BJ (cell line): ENCODE measurements around the gene PPP1R3F. TPM values are rescaled to one million over a fixed set of nuclear protein-coding genes. Genes with fewer than 3 reads are reported as not detected.

Experiments
- CTCF ChIA-PET: fragments of 350-600 bp; formaldehyde crosslinking; extraction: SDS; loops from one replicate; lab custom pipeline; 2021; ENCODE audit warnings: antibody characterized with exemption, inconsistent platforms; lab: Yijun Ruan, JAX
- POLR2A ChIA-PET: fragments of 300-600 bp; sonication (Branson Sonifier 250); formaldehyde crosslinking; extraction: SDS; loops from one replicate; lab custom pipeline; 2021; ENCODE audit warnings: antibody characterized with exemption; lab: Charles Lee
- DNase-seq: peaks from one replicate; pipeline ENCODE4 v3.0.0-alpha.2; 2011; ENCODE audit warnings: low read depth
- H3K27me3 ChIP-seq: 2 replicates; pipeline ENCODE4 v1.6.0; 2011; ENCODE audit warnings: low read length; ENCODE audit not compliant: control insufficient read depth, insufficient read depth
- H3K36me3 ChIP-seq: 2 replicates; pipeline ENCODE4 v1.5.1; 2011; ENCODE audit warnings: low read length; ENCODE audit not compliant: control insufficient read depth, insufficient read depth
- H3K4me3 ChIP-seq: 2 replicates; pipeline ENCODE4 v1.5.1; 2011; ENCODE audit warnings: low read depth, mild to moderate bottlenecking, control low read depth, low read length
- polyA plus RNA-seq: library from polyadenylated mRNA; depleted of rRNA; stranded (reverse); fragments of >200 nt; gene quantifications from 2 replicates; pipeline ENCODE4 v1.2.3, GENCODE V29; 2011
- TF ChIP-seq, protein P1 (sequence below): IDR thresholded peaks from 2 replicates; pipeline ENCODE4 v1.5.1; 2011; ENCODE audit warnings: low read depth, mild to moderate bottlenecking, control low read depth, inconsistent platforms, low read length, moderate library complexity; ENCODE audit not compliant: insufficient read depth

The PPP1R3F gene
- polyA plus RNA-seq, 1 experiment, result 3.5 TPM

- Histone ChIP-seq H3K36me3 (peaks cover 3% of the 10 kb centered on the region; the same call in 1 of the 2 replicates), H3K27me3 (no peaks in the 10 kb centered on the region), H3K4me3 (no peak overlapping the region)
- POLR2A ChIA-PET, result no interaction called here
- DNase-seq, result no peak
- TF ChIP-seq, protein P1, sequence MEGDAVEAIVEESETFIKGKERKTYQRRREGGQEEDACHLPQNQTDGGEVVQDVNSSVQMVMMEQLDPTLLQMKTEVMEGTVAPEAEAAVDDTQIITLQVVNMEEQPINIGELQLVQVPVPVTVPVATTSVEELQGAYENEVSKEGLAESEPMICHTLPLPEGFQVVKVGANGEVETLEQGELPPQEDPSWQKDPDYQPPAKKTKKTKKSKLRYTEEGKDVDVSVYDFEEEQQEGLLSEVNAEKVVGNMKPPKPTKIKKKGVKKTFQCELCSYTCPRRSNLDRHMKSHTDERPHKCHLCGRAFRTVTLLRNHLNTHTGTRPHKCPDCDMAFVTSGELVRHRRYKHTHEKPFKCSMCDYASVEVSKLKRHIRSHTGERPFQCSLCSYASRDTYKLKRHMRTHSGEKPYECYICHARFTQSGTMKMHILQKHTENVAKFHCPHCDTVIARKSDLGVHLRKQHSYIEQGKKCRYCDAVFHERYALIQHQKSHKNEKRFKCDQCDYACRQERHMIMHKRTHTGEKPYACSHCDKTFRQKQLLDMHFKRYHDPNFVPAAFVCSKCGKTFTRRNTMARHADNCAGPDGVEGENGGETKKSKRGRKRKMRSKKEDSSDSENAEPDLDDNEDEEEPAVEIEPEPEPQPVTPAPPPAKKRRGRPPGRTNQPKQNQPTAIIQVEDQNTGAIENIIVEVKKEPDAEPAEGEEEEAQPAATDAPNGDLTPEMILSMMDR, result no peak
- CTCF ChIA-PET, result no interaction called here
Measured at GRCh38 chrX:49243166-49243565, 26.4 kb upstream of the PPP1R3F start.

- TF ChIP-seq, protein P1, result no peak
- Histone ChIP-seq H3K36me3 (peaks cover 3% of the 10 kb centered on the region; the same call in 1 of the 2 replicates), H3K27me3 (no peaks in the 10 kb centered on the region), H3K4me3 (no peak overlapping the region)
- CTCF ChIA-PET, result no interaction called here
- DNase-seq, result no peak
- POLR2A ChIA-PET, result no interaction called here
Measured at GRCh38 chrX:49244207-49244606, 25.4 kb upstream of the PPP1R3F start.

DNA sequence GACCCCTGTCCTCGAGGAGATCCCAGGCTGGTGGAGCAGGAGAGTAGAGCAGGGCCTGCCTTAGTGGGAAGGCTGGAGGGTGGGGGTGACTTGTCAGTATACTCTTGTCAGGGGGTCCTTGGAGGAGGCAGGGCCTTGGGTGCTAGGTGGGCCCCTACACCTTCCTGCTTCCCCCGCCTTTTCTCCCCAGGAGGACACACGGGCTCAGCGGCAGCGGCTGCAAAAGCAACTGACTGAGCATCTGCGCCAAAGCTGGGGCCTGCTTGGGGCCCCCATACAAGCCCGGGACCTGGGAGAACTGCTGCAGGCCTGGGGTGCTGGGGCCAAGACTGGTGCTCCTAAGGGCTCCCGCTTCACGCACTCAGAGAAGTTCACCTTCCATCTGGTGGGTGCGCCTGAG, 23.1 kb upstream of the PPP1R3F start:
- no peak for DNase-seq

DNA sequence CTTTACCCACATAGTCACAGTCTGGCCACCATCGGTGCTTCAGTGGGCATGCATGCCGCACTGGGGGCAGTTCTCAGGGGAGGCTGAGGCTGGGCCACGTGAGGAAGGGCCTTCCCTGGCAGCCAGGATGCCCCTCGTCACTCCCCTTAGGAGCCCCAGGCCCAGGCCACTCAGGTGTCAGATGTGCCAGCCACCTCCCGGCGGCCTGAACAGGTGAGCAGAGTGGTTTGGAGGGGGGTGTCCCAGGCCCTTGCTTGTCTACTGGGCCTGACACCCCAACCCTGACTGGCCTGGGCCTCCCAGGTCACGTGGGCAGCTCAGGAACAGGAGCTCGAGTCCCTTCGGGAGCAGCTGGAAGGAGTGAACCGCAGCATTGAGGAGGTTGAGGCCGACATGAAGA, 22.2 kb upstream of the PPP1R3F start:
- Histone ChIP-seq H3K27me3 (no peaks in the 10 kb centered on the region), H3K4me3 (no peak overlapping the region), H3K36me3 (peaks cover 1% of the 10 kb centered on the region)
- no peak for DNase-seq
- TF ChIP-seq, protein P1, result no peak
- POLR2A ChIA-PET, result no interaction called here
- CTCF ChIA-PET, result no interaction called here

More for the DNA sequence above, 23.1 kb upstream of the PPP1R3F start:
- TF ChIP-seq, protein P1, result no peak
- Histone ChIP-seq H3K36me3 (peaks cover 1% of the 10 kb centered on the region), H3K4me3 (no peak overlapping the region), H3K27me3 (no peaks in the 10 kb centered on the region)
- ChIA-PET CTCF (no interaction called here), POLR2A (no interaction called here)

DNA sequence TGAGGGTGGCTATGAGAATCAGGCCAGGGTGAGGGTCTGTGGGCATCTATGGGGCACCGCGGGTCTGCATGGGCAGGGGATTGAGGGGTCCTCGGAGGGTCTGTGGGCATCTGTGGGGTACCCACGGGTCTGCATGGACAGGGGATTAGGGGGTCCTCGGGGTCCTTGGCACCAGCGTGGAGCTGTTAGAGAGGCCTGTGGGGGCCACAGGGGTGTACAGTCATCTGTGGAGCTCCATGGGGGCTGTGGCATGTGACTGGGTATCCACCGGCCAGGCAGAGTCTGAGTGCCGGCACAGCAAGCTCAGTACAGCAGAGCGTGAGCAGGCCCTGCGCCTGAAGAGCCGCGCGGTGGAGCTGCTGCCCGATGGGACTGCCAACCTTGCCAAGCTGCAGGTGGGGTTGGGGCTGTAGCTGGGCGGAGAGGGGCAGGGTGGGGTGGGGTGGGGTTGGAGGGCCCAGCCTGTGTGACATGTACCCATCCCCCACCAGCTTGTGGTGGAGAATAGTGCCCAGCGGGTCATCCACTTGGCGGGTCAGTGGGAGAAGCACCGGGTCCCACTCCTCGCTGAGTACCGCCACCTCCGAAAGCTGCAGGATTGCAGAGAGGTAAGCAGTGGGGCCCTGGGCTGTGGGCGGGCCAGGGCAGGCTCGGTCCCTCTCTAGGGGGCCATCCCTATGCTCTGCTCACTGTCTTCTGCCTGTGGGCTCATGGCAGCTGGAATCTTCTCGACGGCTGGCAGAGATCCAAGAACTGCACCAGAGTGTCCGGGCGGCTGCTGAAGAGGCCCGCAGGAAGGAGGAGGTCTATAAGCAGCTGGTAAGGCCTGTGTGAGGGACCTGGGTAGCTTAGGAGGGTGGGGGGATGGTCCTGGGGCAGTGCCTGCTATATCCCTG, 21.4 kb upstream of the PPP1R3F start:
- H3K36me3 ChIP-seq, result no peaks in the 10 kb centered on the region; the same call in none of the 2 replicates
- ChIA-PET POLR2A (no interaction called here), CTCF (interaction anchor here (1.4 kb wide), 1 partner anchor 33 kb away, joined by 3 read pairs; no protein-coding TSS in a partner anchor)
- no peak for DNase-seq
- H3K27me3 ChIP-seq, result no peaks in the 10 kb centered on the region
- TF ChIP-seq, protein P1, result no peak
- no peak overlapping the region for H3K4me3 ChIP-seq
